HG03139 (cell line): Measurements from ENCODE around the gene C2orf69.

ENCODE experiments used
- ATAC-seq: cut with Tn5 transposase; IDR thresholded peaks from one replicate; pipeline ENCODE4 v1.9.1; 2021; ENCODE audit not compliant: unreplicated experiment

The C2orf69 gene

GRCh38 chr2:199962203-199962602, 51.1 kb downstream of the C2orf69 start:
- ATAC-seq: no peak

GRCh38 chr2:199966405-199966804, 55.3 kb downstream of the C2orf69 start:
- no peak for ATAC-seq

- ATAC-seq: no peak
Observed at GRCh38 chr2:199966976-199967375, 55.9 kb downstream of the C2orf69 start.

GRCh38 chr2:199968126-199968525, 57.0 kb downstream of the C2orf69 start:
- no peak for ATAC-seq

- ATAC-seq: no peak
Observed at GRCh38 chr2:199972088-199972626, 61.1 kb downstream of the C2orf69 start.

GRCh38 chr2:199973703-199974102, 62.6 kb downstream of the C2orf69 start:
- ATAC-seq: no peak

GRCh38 chr2:199975273-199975895, 64.3 kb downstream of the C2orf69 start:
- ATAC-seq: no peak
